H1 (cell line): ENCODE data around the gene SCYGR1. TPM values are rescaled to one million over a fixed set of nuclear protein-coding genes. Genes with fewer than 3 reads are reported as not detected.

Source experiments
- POLR2AphosphoS5 ChIP-seq: IDR thresholded peaks from 2 replicates; pipeline ENCODE4 v1.6.1; 2011; ENCODE audit warnings: low read depth, low read length
- TCF12 ChIP-seq: IDR thresholded peaks from 2 replicates; pipeline ENCODE4 v1.6.1; 2011; ENCODE audit warnings: low read depth, mild to moderate bottlenecking, low read length
- polyA plus RNA-seq, 7 experiments: library from polyadenylated mRNA; depleted of rRNA in 3 of 7; stranded (reverse) in 5 of 7; unstranded in 2 of 7; fragments of >200 nt in 5 of 7; fragments of 200-250 nt in 2 of 7; gene quantifications; 1 replicate in 5 of 7; 2 replicates in 1 of 7; 4 replicates in 1 of 7; pipeline versions ENCODE4 v1.2.1 to v1.2.3, GENCODE V29; 2011 to 2013; ENCODE audit warnings: missing spikeins in 2 of 7, mixed read lengths in 2 of 7
- total RNA-seq: library from RNA; stranded (reverse); fragmentation: NEBNext Ultra II Directional; extraction: Animal tissue kit (Norgen Biotek cat#: 25700); gene quantifications from 2 replicates; pipeline ENCODE4 v1.2.1, GENCODE V29; 2021
- TF ChIP-seq, protein P1 (sequence below): fragments of 300-600 bp; sonication (generic); IDR thresholded peaks from 2 replicates; pipeline ENCODE4 v1.7.1; 2012; ENCODE audit warnings: low read length, moderate library complexity, mild to moderate bottlenecking, inconsistent platforms; ENCODE audit not compliant: insufficient replicate concordance

SCYGR1 gene
- total and polyA plus RNA-seq, 2 of the 8 experiments (the other 6 are each of a cell fraction or from before 2014, with no cell fraction given), result not detected

DNA sequence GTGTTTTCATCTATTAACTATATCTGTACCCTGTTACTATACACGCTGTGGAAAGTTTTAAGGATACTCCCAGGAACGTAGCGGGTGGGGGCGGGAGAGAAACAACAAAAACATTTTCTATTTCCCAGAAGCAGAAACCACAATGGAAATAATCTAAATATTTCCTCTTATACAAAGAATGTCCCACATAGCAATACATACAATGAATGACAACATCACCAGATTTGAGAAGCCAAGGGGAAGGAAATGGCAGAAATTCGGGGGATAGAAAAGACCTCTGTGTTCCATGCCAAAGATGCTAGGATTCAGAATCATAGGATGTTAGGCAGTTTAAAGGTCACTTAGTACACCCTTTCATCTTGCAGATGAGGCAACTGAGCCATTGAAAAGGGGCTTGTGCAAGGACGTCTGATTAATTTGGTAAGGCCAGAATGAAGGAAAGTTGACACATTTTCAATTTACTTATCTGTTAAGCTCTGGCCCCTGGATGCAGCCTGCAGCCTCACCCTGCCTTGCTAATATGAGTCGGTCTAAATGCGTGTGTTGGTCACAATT is 41.1 kb upstream of the SCYGR1 start (continued):
- TF ChIP-seq, protein P1, sequence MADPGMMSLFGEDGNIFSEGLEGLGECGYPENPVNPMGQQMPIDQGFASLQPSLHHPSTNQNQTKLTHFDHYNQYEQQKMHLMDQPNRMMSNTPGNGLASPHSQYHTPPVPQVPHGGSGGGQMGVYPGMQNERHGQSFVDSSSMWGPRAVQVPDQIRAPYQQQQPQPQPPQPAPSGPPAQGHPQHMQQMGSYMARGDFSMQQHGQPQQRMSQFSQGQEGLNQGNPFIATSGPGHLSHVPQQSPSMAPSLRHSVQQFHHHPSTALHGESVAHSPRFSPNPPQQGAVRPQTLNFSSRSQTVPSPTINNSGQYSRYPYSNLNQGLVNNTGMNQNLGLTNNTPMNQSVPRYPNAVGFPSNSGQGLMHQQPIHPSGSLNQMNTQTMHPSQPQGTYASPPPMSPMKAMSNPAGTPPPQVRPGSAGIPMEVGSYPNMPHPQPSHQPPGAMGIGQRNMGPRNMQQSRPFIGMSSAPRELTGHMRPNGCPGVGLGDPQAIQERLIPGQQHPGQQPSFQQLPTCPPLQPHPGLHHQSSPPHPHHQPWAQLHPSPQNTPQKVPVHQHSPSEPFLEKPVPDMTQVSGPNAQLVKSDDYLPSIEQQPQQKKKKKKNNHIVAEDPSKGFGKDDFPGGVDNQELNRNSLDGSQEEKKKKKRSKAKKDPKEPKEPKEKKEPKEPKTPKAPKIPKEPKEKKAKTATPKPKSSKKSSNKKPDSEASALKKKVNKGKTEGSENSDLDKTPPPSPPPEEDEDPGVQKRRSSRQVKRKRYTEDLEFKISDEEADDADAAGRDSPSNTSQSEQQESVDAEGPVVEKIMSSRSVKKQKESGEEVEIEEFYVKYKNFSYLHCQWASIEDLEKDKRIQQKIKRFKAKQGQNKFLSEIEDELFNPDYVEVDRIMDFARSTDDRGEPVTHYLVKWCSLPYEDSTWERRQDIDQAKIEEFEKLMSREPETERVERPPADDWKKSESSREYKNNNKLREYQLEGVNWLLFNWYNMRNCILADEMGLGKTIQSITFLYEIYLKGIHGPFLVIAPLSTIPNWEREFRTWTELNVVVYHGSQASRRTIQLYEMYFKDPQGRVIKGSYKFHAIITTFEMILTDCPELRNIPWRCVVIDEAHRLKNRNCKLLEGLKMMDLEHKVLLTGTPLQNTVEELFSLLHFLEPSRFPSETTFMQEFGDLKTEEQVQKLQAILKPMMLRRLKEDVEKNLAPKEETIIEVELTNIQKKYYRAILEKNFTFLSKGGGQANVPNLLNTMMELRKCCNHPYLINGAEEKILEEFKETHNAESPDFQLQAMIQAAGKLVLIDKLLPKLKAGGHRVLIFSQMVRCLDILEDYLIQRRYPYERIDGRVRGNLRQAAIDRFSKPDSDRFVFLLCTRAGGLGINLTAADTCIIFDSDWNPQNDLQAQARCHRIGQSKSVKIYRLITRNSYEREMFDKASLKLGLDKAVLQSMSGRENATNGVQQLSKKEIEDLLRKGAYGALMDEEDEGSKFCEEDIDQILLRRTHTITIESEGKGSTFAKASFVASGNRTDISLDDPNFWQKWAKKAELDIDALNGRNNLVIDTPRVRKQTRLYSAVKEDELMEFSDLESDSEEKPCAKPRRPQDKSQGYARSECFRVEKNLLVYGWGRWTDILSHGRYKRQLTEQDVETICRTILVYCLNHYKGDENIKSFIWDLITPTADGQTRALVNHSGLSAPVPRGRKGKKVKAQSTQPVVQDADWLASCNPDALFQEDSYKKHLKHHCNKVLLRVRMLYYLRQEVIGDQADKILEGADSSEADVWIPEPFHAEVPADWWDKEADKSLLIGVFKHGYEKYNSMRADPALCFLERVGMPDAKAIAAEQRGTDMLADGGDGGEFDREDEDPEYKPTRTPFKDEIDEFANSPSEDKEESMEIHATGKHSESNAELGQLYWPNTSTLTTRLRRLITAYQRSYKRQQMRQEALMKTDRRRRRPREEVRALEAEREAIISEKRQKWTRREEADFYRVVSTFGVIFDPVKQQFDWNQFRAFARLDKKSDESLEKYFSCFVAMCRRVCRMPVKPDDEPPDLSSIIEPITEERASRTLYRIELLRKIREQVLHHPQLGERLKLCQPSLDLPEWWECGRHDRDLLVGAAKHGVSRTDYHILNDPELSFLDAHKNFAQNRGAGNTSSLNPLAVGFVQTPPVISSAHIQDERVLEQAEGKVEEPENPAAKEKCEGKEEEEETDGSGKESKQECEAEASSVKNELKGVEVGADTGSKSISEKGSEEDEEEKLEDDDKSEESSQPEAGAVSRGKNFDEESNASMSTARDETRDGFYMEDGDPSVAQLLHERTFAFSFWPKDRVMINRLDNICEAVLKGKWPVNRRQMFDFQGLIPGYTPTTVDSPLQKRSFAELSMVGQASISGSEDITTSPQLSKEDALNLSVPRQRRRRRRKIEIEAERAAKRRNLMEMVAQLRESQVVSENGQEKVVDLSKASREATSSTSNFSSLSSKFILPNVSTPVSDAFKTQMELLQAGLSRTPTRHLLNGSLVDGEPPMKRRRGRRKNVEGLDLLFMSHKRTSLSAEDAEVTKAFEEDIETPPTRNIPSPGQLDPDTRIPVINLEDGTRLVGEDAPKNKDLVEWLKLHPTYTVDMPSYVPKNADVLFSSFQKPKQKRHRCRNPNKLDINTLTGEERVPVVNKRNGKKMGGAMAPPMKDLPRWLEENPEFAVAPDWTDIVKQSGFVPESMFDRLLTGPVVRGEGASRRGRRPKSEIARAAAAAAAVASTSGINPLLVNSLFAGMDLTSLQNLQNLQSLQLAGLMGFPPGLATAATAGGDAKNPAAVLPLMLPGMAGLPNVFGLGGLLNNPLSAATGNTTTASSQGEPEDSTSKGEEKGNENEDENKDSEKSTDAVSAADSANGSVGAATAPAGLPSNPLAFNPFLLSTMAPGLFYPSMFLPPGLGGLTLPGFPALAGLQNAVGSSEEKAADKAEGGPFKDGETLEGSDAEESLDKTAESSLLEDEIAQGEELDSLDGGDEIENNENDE, result no peak
- TF ChIP-seq POLR2AphosphoS5 (no peak), TCF12 (no peak)
